NCI-H2029 treated with DMSO at 0.1 percent for 48 hours (cell line): Measurements from ENCODE around the gene PLK2.

Source experiments
- DNase-seq: peaks from one replicate; lab custom pipeline; 2025; lab: John Stamatoyannopoulos, UW

The PLK2 gene

GRCh38 chr5:58460002-58460731, at the start of gene PLK2:
Gene PLK2, minus strand, starts transcription at chr5:58460086. Its CDS starts 127 bp downstream, at chr5:58459959.
- no peak for DNase-seq

- no peak for DNase-seq
Measured at GRCh38 chr5:58507715-58508114, 47.8 kb upstream of the PLK2 start.

DNA sequence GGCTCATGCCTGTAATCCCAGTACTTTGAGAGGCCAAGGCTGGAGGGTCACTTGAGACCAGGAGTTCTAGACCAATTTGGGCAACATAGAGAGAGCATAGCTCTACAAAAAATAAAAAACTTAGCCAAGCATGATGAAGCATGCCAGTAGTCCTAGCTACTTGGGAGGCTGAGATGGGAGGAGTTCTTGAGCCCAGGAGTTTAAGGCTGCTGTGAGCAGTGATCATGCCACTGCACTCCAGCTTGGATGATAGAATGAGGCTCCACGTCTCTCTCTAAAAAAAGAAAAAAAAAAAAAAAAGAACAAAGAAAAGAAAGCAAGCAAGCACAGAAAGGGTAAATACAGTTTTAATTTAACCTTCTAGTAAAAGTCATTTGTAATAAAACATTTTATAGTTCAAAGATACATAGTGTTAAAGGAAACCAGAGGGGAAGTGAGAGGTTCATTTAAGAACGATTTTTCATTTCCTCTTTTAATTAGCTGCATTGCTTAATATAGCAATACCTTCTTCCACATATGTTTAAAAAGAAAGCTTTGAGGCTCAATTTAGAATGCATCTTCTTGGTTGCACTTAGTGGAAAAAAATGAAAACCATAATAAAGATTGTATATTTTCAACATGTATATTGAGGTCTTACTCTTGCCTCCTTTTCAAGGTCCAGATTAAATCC, 46.2 kb upstream of the PLK2 start:
- no peak for DNase-seq

GRCh38 chr5:58505502-58505901, 45.6 kb upstream of the PLK2 start:
- DNase-seq: no peak

DNA sequence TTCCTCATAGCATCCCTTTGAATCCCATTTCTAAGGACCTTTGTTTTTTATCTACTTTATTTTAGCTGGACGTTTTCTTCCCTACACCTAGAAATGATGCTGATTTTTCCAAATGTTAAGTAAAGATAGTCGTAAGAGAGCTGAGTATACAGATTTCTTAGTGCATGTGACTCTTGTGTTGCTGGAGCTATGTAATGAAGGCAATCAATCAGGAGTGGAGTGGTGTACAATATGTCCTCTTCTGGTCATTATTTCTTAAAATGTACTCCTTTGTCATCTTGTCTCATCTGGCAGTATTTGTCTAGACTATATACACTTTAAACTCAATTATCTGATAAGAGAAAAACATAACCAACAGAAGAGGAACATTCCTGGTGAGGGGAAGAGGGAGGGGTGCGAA, 44.9 kb upstream of the PLK2 start:
- DNase-seq: no peak

DNA sequence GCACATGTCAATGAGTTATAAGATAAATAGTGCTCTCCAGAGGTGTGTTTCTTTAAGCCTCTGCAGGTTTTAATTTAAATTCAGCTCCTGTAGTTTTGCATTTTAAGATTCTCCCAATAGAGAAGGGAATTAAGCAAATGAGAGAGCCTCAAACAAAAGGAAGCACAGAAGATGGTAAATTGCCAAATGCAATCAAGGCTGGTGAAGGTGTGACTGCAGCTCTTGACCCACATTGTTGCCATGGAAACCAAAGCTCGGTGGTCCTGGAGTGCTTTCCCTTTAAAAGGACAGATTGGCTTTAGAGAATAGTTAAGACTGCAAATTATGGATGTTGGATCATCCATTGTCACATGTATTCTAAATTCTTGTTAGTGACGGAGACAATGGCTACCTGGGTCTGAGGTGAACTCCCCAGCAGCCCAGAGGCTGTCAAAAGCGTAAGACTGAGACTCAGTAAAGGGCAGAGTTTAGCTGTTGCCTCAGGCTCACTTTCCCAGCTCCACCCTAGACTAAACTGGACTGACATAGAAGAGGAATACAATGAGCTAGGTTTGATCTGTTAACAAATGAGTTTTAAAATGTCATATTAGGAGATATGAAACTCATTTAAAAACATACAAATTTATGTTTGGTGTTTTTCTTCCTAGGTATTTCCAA, 43.6 kb upstream of the PLK2 start:
- DNase-seq: no peak

GRCh38 chr5:58501778-58502417, 42.0 kb upstream of the PLK2 start:
- no peak for DNase-seq

GRCh38 chr5:58499941-58500340, 40.1 kb upstream of the PLK2 start:
- DNase-seq: no peak

DNA sequence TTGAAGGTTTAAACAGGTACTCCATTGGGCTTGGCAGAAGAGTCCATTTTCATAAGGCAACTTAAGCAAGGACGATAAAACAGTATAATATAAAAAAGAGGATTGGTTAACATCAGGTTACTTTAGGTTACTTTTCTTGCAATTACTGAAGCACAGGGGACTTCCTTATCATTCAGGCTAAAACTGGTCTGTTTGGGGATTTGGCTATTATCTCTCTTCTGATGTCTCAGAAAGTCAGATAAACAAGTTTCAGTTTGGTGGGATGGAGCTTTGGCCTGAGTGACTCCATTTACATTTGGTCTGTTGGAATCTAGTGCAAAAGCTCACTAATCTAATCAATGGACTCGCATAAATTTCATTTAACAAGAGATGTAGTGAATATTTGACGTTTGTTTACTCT, 39.3 kb upstream of the PLK2 start:
- no peak for DNase-seq

DNA sequence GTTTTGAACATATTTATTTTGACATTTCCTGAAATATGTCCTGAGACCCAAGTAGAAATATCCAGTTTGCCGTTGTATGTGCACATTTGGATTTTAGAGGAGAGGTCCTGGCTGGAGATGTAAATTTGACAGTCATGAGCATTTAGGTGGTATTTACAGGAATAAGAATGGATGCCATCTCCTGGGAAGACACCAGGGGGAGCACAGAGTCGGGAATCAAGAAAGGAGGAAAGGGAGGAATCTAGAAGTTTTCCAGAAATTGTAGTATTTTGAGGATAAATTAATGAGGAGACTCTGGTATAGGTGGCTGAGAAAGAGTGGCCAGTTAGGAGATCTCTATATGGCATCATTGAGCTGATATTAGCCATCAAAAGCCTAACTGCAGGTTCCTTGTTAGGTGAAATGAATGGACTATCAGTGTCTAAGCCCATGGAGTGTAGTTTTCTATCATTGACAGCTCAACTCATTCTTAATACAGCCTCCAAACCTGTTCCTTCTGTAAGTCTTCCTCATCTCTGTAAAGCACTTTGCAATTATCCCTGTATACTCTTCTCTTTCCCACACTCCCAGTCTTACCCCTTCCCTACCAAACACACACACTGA, 38.6 kb upstream of the PLK2 start:
- no peak for DNase-seq

DNA sequence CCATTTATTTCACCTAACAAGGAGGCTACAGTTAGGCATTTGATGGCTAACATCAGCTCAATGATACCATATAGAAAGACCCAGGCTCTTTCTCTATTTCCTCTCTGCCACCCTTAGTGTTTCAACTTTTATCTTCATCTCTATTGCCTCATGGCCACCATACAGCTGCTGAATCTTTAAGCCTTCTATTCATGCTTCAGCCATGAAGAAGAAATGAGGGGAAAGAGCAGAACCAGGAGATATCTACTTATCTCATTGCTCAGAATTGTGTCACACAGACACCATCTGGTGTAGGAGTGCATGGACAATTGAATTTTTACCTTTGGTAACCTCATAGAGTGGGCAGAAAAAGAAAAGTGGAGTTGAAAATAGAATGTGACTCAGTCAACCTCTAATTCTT, 38.0 kb upstream of the PLK2 start:
- no peak for DNase-seq

DNA sequence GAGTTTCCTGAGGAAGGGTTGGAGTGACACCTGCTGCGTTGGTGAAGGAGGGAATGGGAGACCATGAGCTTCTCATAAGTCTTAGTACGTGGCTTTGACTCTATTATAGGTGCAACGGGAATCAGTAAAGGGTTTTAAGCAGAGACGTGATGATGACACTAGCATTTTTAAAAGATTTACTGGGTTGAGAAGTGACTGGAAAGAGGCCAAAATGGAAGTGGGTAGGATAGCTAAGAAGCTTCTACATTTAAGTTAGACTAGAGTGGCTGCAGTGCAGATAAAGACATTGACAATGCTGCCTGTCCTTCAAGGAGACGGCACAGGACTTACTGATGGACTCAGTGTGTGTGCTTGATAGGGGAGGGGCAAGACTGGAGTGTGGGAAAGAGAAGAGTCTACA, 37.5 kb upstream of the PLK2 start:
- no peak for DNase-seq

DNA sequence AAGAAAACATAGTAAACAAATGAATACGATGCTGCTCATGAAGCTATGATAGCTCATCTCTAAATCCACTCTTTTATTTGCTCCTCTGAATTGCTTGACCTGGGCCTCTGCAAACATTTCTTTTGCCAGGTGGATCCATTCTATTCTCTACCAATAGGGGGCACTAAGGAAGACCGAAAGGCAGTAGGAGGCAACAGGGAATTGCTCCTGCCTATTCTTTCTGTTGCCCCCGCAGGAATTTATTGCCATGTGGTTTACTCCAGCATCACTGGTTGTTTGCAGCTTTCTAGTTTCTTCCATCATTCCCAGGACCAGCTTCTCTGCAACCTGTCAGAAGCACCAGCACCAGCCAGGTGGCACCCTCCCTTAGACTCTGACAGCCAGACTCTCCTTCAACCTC, 36.6 kb upstream of the PLK2 start:
- DNase-seq: no peak

- no peak for DNase-seq
Measured at GRCh38 chr5:58493141-58493540, 33.3 kb upstream of the PLK2 start.

- DNase-seq: no peak
Measured at GRCh38 chr5:58491216-58491892, 31.5 kb upstream of the PLK2 start, which contains the start of gene GAPT. Gene GAPT, plus strand, starts transcription at chr5:58491435. Its CDS starts 3,102 bp downstream, at chr5:58494537.

DNA sequence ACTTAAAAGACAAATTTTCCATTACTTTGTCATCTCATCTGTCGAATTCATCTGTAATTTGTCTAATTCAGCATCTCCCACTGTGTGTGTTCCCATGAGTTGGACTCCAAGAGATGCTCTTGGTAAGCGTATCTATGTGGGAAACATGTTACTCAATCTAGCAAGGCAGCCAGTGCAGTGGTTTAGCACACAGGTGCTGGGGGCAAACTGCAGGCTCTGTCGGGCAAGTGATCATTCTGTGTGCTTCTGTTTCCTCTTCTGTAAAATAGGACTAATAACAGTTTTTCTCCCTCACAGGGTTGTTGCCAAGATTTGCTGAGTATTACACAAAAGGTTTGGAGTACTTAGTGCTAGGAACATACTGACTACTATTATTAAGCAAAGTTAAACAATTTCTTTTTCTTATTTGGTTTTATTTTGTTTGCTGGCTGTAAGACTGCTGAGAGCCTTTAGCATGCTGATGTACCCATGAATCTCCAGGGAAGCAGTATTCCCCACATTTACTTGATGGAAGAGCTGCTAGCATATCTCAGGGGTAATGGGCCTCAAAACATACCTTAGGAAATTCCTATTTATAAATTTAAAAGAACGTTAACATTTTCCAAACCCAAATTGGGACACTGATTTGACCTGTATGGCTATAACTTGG, 30.6 kb upstream of the PLK2 start:
- DNase-seq: no peak

GRCh38 chr5:58486290-58486689, 26.4 kb upstream of the PLK2 start:
- DNase-seq: no peak

- no peak for DNase-seq
Measured at GRCh38 chr5:58484505-58484904, 24.6 kb upstream of the PLK2 start.

GRCh38 chr5:58482536-58482935, 22.6 kb upstream of the PLK2 start:
- DNase-seq: no peak

- no peak for DNase-seq
Measured at GRCh38 chr5:58481828-58482227, 21.9 kb upstream of the PLK2 start.

DNA sequence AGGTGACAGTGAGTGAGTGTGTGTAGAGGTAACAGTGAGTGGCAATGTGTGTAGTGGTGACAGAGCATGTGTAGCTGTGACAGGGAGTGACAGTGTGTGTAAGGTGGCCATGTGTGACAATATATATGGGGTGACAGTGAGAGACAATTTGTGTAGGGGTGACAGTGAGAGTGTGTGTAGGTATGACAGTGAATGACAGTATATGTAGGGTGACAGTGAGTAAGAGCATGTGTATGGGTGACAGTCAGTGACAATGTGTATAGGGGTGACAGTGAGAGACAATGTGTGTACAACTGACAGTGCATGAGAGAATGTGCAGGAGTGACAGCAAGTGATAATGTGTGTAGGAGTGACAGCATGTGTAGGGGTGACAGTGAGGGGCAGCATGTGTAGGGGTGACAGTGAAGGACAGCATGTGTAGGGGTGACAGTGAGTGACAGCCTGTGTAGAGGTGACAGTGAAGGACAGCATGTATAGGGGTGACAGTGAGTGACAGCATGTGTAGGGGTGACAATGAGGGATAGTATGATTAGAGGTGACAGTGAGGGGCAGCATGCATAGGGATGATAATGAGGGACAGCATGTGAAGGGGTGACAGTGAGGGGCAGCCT, 21.3 kb upstream of the PLK2 start:
- DNase-seq: no peak
